PC-9 (cell line): Measurements from ENCODE around the gene LCE3C.

ENCODE experiments used
- EZH2 ChIP-seq: fragments of 200-600 bp; sonication (generic); IDR thresholded peaks from 2 replicates; pipeline ENCODE4 v1.8.0; 2017; ENCODE audit warnings: antibody characterized with exemption, low read depth
- TF ChIP-seq, protein P1 (sequence below): fragments of 200-600 bp; sonication (generic); conservative IDR thresholded peaks from 2 replicates; pipeline ENCODE4 v1.6.1; 2017; ENCODE audit warnings: mixed run types, antibody characterized with exemption, mild to moderate bottlenecking, moderate library complexity

GRCh38 chr1:152596986-152597385 is 3.0 kb upstream of the LCE3C start:
- TF ChIP-seq, protein P1, sequence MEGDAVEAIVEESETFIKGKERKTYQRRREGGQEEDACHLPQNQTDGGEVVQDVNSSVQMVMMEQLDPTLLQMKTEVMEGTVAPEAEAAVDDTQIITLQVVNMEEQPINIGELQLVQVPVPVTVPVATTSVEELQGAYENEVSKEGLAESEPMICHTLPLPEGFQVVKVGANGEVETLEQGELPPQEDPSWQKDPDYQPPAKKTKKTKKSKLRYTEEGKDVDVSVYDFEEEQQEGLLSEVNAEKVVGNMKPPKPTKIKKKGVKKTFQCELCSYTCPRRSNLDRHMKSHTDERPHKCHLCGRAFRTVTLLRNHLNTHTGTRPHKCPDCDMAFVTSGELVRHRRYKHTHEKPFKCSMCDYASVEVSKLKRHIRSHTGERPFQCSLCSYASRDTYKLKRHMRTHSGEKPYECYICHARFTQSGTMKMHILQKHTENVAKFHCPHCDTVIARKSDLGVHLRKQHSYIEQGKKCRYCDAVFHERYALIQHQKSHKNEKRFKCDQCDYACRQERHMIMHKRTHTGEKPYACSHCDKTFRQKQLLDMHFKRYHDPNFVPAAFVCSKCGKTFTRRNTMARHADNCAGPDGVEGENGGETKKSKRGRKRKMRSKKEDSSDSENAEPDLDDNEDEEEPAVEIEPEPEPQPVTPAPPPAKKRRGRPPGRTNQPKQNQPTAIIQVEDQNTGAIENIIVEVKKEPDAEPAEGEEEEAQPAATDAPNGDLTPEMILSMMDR, result no peak
- no peak for TF ChIP-seq EZH2
